ENCODE results near the gene NPAS3.

NPAS3 gene

DNA sequence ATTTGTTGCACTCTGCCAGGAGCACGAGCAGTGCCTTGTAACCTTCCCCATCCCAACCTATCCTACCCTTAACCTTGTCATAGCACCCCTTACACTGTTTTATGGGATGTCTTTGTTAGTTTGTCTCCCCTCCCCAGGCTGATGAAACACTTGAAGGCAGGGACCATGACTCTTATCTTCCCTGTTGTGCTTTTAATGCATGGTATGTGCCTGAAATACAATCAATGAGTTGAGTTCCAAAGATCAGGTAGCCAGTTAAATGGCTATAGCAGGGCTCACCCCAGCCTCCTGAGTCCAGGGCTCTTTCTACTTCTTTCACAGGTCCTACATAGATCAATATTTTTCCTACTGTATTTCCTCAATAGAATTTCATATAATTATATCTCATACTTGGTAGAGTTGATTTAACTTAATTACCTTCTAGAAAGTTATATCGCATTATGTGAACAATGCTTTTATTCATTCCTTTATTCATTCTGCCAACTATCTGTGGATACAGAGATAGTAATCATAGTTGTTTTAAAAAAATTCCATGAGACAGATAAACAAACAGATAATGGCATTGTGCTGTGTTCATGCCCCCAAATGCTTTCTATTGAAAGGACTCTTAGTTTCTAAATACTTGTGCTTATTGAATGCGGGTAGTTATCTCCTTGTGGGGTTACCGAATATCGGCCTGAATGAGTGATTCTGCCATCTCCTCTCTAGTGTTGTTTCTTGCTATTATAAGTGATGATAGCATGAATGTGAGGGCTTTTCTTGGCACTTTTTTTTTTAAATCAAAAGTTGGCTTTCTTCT lies 347.4 kb downstream of the NPAS3 start:
- H3K4me3 ChIP-seq (ENCODE audit: low read depth, low read length) = no peak overlapping the region
- TF ChIP-seq, protein P1, sequence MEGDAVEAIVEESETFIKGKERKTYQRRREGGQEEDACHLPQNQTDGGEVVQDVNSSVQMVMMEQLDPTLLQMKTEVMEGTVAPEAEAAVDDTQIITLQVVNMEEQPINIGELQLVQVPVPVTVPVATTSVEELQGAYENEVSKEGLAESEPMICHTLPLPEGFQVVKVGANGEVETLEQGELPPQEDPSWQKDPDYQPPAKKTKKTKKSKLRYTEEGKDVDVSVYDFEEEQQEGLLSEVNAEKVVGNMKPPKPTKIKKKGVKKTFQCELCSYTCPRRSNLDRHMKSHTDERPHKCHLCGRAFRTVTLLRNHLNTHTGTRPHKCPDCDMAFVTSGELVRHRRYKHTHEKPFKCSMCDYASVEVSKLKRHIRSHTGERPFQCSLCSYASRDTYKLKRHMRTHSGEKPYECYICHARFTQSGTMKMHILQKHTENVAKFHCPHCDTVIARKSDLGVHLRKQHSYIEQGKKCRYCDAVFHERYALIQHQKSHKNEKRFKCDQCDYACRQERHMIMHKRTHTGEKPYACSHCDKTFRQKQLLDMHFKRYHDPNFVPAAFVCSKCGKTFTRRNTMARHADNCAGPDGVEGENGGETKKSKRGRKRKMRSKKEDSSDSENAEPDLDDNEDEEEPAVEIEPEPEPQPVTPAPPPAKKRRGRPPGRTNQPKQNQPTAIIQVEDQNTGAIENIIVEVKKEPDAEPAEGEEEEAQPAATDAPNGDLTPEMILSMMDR (IDR thresholded peaks at IDR 0.05; ENCODE audit: low read depth, low read length, missing control alignments) = no peak
- no peak for DNase-seq (ENCODE audit: low read depth)

DNA sequence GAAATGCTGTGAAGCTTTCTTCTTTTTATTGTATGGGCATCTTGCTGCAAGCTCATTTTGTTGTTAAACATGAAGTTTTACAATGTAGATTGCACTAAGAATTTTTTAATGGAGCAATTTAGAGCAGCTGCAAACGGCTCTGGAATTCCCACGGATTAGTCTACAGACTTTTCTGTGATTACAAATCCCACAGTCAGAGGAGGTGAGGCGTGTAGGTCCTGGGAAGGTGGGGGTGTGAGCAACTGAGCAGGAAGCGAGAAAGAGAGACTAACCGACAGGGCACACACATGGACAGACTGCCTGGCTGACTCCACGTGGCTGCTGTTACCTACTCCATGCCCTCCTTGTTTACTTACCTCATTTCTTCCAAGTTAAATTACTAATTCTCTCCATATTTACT lies 348.5 kb downstream of the NPAS3 start:
- TF ChIP-seq, protein P1 (IDR thresholded peaks at IDR 0.05; ENCODE audit: low read depth, low read length, missing control alignments) = no peak
- no peak overlapping the region for H3K4me3 ChIP-seq (ENCODE audit: low read depth, low read length)
- DNase-seq (ENCODE audit: low read depth) = no peak

DNA sequence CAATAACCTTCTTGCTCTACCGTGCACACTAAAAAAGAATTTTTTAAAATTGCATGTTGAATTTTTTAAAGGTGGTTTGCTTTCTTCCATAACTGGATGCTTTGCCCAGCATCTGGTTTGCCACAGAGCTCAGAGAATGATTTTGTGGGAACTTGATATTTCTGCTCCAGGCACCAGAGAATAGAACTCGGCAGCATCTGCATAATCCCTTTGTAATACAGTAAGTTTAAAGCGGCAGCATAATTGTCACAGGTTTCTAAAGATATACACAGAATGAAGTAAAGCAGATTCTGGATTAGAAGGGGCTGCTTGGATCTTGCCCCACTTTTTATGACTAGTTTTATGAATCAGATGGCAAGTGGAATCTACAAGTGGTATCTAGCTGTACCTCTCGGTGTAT lies 352.0 kb downstream of the NPAS3 start:
- TF ChIP-seq, protein P1 (IDR thresholded peaks at IDR 0.05; ENCODE audit: low read depth, low read length, missing control alignments) = no peak
- DNase-seq (ENCODE audit: low read depth) = no peak
- no peak overlapping the region for H3K4me3 ChIP-seq (ENCODE audit: low read depth, low read length)

DNA sequence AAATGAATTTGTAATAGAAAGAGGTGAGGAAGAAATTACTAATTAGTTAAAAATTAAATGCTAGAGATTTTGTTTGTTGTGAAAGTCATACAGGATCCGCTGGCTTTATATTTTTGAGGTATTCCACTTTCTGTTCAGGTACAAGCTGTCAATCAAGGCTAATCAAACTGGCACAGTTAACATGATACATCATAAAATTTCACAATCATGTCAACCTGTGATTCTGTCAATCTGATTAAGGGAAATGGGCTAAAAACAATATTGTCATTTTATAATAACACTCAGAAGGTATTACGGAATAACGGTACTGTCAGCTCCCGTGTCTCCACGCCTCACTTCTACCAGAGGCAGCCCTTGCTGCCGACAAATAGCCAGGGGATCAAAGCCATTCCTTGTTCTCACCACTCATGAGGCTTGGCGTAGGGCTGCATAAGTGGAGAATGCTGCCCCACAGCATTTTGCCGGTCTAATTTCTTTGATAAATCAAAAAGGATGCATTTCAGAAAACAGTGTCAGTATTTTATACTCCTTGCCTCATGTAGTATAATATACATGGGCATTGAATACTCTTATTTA lies 352.9 kb downstream of the NPAS3 start:
- DNase-seq (ENCODE audit: low read depth) = no peak
- TF ChIP-seq, protein P1 (IDR thresholded peaks at IDR 0.05; ENCODE audit: low read depth, low read length, missing control alignments) = no peak
- H3K4me3 ChIP-seq (ENCODE audit: low read depth, low read length) = no peak overlapping the region

DNA sequence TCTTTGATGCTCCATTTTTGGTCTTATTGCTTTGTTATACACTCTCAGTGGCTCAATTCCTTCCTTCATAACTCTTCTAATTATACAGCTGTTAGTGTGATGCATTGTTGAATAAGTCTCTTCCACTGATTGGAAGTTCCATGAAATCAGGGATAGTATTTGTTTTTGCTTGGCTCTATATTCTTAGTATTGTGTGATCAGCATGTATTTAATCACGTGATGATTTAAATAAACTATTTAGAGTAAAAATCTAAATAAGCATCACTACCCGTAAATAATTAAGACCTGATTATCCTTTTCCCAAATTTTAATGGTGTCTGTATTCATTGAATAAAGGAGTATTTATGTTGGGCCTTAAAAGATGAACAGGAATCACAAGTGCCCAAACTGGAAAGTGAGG lies 355.7 kb downstream of the NPAS3 start:
- TF ChIP-seq, protein P1 (IDR thresholded peaks at IDR 0.05; ENCODE audit: low read depth, low read length, missing control alignments) = no peak
- H3K4me3 ChIP-seq (ENCODE audit: low read depth, low read length) = no peak overlapping the region
- DNase-seq (ENCODE audit: low read depth) = no peak

DNA sequence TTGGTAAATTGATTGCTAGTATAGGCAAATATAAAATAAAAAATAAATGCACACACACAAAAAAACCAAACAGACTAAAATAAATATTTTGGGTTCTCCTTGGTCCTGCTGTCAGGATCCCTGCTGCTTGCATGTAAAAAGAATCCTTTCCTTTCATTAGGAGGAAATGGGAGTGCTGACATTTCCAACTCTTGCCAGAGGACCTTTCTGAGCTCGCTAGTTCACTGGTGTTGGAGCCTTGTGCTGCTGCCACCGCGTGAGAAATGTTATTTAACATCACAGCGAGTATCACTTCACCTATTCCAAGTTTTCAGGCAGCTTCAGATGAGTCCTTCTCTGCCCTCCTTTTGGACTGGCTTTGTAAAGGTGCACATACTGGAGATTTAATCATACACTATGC lies 358.9 kb downstream of the NPAS3 start:
- no peak overlapping the region for H3K4me3 ChIP-seq (ENCODE audit: low read depth, low read length)
- TF ChIP-seq, protein P1 (IDR thresholded peaks at IDR 0.05; ENCODE audit: low read depth, low read length, missing control alignments) = no peak
- DNase-seq (ENCODE audit: low read depth) = no peak
